ENCODE results near the gene KCNMA1. TPM values are rescaled to one million over a fixed set of nuclear protein-coding genes. Genes with fewer than 3 reads are reported as not detected.

Gene KCNMA1
- total RNA-seq, 1 donor from 2014 or later = 95.5 TPM

DNA sequence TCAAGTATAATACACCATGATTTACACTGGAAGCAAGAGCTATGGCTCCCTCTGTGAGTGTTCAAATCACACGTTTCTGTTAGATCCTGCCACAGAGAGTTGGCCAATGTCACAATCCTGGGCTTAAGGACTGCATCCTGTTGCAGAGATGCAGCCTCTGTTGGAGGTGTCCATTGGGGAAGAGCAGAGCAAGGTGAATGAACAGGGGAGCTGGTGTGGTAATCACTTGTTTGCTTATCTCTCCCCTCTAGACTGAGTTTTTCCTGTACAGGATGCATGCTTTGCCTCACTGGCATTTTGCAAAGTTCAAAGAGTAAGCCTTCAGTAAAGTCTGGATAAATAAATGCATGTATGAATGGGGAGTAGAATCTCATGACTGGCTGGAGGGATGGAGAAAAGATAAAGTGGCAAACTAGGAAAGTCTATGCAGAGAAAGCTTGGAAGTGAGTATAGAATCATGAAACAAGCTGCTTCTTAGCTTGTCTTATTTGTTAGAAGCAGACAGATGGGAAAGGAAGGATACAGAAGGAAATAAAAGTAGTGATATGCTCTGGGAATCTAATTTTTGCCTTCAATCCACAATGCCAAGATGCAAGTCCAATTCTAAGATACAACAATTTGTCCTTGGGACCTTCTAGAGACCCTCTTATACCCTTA, 605.9 kb downstream of the KCNMA1 start:
- no peak for DNase-seq (ENCODE audit: extremely low spot score, unreplicated experiment)
- Mint-ChIP-seq H3K9me3 (ENCODE audit: unreplicated experiment) (no peaks in the 10 kb centered on the region), H3K36me3 (ENCODE audit: unreplicated experiment) (peaks cover 15% of the 10 kb centered on the region), H3K27ac (ENCODE audit: unreplicated experiment) (no peak overlapping the region), H3K4me1 (ENCODE audit: unreplicated experiment) (peaks cover 15% of the 10 kb centered on the region), H3K27me3 (ENCODE audit: unreplicated experiment) (no peaks in the 10 kb centered on the region), H3K4me3 (ENCODE audit: unreplicated experiment) (no peak overlapping the region)
- TF ChIP-seq CTCF (IDR thresholded peaks at IDR 0.05) = no peak

DNA sequence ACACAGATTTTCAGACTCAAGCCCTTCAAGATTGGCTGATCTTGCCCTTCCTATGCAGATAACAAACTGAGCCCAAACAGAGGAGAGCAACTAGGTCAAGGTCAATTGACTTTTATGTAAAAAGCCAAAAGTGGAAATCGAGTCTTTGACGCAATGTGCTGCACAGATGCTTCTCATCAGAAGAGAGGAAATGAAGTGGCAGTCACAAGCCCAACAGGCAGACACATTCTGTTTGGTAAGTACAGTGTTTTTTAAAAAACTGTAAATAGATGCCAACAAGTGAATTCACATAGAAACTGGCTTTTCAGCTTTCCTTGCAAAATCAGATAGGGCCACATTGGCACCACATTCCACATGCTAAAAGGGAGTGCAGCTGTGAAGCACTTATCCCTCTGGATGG, 606.6 kb downstream of the KCNMA1 start:
- Mint-ChIP-seq H3K36me3 (ENCODE audit: unreplicated experiment) (peaks cover 15% of the 10 kb centered on the region), H3K9me3 (ENCODE audit: unreplicated experiment) (no peaks in the 10 kb centered on the region), H3K27me3 (ENCODE audit: unreplicated experiment) (no peaks in the 10 kb centered on the region), H3K4me3 (ENCODE audit: unreplicated experiment) (no peak overlapping the region), H3K4me1 (ENCODE audit: unreplicated experiment) (peaks cover 15% of the 10 kb centered on the region), H3K27ac (ENCODE audit: unreplicated experiment) (no peak overlapping the region)
- no peak for TF ChIP-seq CTCF (IDR thresholded peaks at IDR 0.05)
- no peak for DNase-seq (ENCODE audit: extremely low spot score, unreplicated experiment)

GRCh38 chr10:77029777-77030717, 607.6 kb downstream of the KCNMA1 start:
- no peak overlapping the region for H3K4me3 Mint-ChIP-seq (ENCODE audit: unreplicated experiment)
- no peak for DNase-seq (ENCODE audit: extremely low spot score, unreplicated experiment)
- no peak overlapping the region for H3K27ac Mint-ChIP-seq (ENCODE audit: unreplicated experiment)
- H3K9me3 Mint-ChIP-seq (ENCODE audit: unreplicated experiment) = no peaks in the 10 kb centered on the region
- H3K36me3 Mint-ChIP-seq (ENCODE audit: unreplicated experiment) = peaks cover 13% of the 10 kb centered on the region
- peaks cover 12% of the 10 kb centered on the region for H3K4me1 Mint-ChIP-seq (ENCODE audit: unreplicated experiment)
- no peak for TF ChIP-seq CTCF (IDR thresholded peaks at IDR 0.05)
- no peaks in the 10 kb centered on the region for H3K27me3 Mint-ChIP-seq (ENCODE audit: unreplicated experiment)

DNA sequence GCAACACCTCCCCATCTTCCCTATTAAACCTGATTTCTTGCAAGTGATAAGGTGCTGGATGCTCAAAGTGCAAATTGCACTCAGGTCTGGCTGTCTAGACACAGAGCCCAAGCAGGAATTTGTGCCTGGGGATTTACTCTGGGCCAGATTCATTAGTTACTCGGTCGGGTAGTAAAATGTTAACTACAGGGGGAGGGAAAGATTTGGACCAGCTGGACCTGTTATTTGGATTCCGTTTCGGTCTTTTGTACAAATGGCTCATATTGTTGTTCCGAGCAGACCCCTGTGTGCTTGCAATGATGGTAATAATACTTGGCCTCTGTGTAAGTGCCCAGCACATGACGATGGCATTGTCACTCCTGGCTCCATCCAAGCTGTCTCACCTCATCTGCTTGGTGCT, 609.6 kb downstream of the KCNMA1 start:
- Mint-ChIP-seq H3K27me3 (ENCODE audit: unreplicated experiment) (no peaks in the 10 kb centered on the region), H3K27ac (ENCODE audit: unreplicated experiment) (no peak overlapping the region), H3K4me3 (ENCODE audit: unreplicated experiment) (no peak overlapping the region), H3K9me3 (ENCODE audit: unreplicated experiment) (no peaks in the 10 kb centered on the region), H3K4me1 (ENCODE audit: unreplicated experiment) (peaks cover 11% of the 10 kb centered on the region), H3K36me3 (ENCODE audit: unreplicated experiment) (peaks cover 17% of the 10 kb centered on the region)
- no peak for DNase-seq (ENCODE audit: extremely low spot score, unreplicated experiment)
- TF ChIP-seq CTCF (IDR thresholded peaks at IDR 0.05) = no peak

GRCh38 chr10:77027576-77027975, 610.0 kb downstream of the KCNMA1 start:
- H3K27me3 Mint-ChIP-seq (ENCODE audit: unreplicated experiment) = no peaks in the 10 kb centered on the region
- TF ChIP-seq CTCF (IDR thresholded peaks at IDR 0.05) = no peak
- no peak overlapping the region for H3K4me3 Mint-ChIP-seq (ENCODE audit: unreplicated experiment)
- H3K4me1 Mint-ChIP-seq (ENCODE audit: unreplicated experiment) = peaks cover 11% of the 10 kb centered on the region
- DNase-seq (ENCODE audit: extremely low spot score, unreplicated experiment) = no peak
- peaks cover 17% of the 10 kb centered on the region for H3K36me3 Mint-ChIP-seq (ENCODE audit: unreplicated experiment)
- H3K27ac Mint-ChIP-seq (ENCODE audit: unreplicated experiment) = no peak overlapping the region
- no peaks in the 10 kb centered on the region for H3K9me3 Mint-ChIP-seq (ENCODE audit: unreplicated experiment)

Measured in osteocyte (in vitro differentiated cells).